ENCODE data around the gene TBC1D22A. TPM values are rescaled to one million over a fixed set of nuclear protein-coding genes. Genes with fewer than 3 reads are reported as not detected.

Gene TBC1D22A
- total RNA-seq, 4 donors from 2014 or later: 18.8 to 25.2 (median 23.1) TPM

- no peak overlapping the region for H3K4me3 ChIP-seq
- no peak overlapping the region for H3K27ac ChIP-seq
- H3K27me3 ChIP-seq: no peaks in the 10 kb centered on the region
- in situ Hi-C loops (cut with MboI; ENCODE audit: low sequenced_read_pairs in 4 of 4) (no loop called here), intact Hi-C loops (cut with DNase I; ENCODE audit: low total_unique reads) (no loop called here)
- H3K9me3 ChIP-seq: peaks cover 0 to 2% (median 0%) of the 10 kb centered on the region in 3 donors
- TF ChIP-seq POLR2A (IDR thresholded peaks at IDR 0.05): no peak
- TF ChIP-seq CTCF (IDR thresholded peaks at IDR 0.05 in 4 of 5, conservative IDR thresholded peaks at IDR 0.05 in 1 of 5): no peak
- H3K36me3 ChIP-seq: no peaks in the 10 kb centered on the region
- DNase-seq: no peak
- no peak for ATAC-seq
- no peaks in the 10 kb centered on the region for H3K4me1 ChIP-seq
Observed at GRCh38 chr22:47089796-47090460, 327.5 kb downstream of the TBC1D22A start.

GRCh38 chr22:47090591-47091245 is 328.3 kb downstream of the TBC1D22A start:
- Histone ChIP-seq H3K36me3 (no peaks in the 10 kb centered on the region), H3K9me3 (peaks cover 0 to 2% (median 0%) of the 10 kb centered on the region in 3 donors), H3K27ac (no peak overlapping the region), H3K4me3 (no peak overlapping the region), H3K27me3 (no peaks in the 10 kb centered on the region), H3K4me1 (no peaks in the 10 kb centered on the region)
- intact Hi-C loops (cut with DNase I; ENCODE audit: low total_unique reads): no loop called here
- DNase-seq (no peak), ATAC-seq (no peak)
- no peak for TF ChIP-seq CTCF (IDR thresholded peaks at IDR 0.05 in 4 of 5, conservative IDR thresholded peaks at IDR 0.05 in 1 of 5)
- in situ Hi-C loops (cut with MboI; ENCODE audit: low sequenced_read_pairs in 4 of 4): no loop called here

GRCh38 chr22:47091246-47091651 is 328.8 kb downstream of the TBC1D22A start:
- Histone ChIP-seq H3K27ac (no peak overlapping the region), H3K4me3 (no peak overlapping the region), H3K36me3 (no peaks in the 10 kb centered on the region), H3K9me3 (peaks cover 0 to 2% (median 0%) of the 10 kb centered on the region in 3 donors), H3K27me3 (no peaks in the 10 kb centered on the region), H3K4me1 (no peaks in the 10 kb centered on the region)
- in situ Hi-C loops (cut with MboI; ENCODE audit: low sequenced_read_pairs in 4 of 4) (no loop called here), intact Hi-C loops (cut with DNase I; ENCODE audit: low total_unique reads) (no loop called here)
- ATAC-seq: no peak
- TF ChIP-seq CTCF (IDR thresholded peaks at IDR 0.05 in 4 of 5, conservative IDR thresholded peaks at IDR 0.05 in 1 of 5): no peak
- TF ChIP-seq POLR2A (IDR thresholded peaks at IDR 0.05): no peak
- DNase-seq: no peak

GRCh38 chr22:47091921-47092700 is 329.7 kb downstream of the TBC1D22A start:
- intact Hi-C loops (cut with DNase I; ENCODE audit: low total_unique reads) (no loop called here), in situ Hi-C loops (cut with MboI; ENCODE audit: low sequenced_read_pairs in 4 of 4) (no loop called here)
- no peak for DNase-seq
- Histone ChIP-seq H3K9me3 (peaks cover 0 to 2% (median 0%) of the 10 kb centered on the region in 3 donors), H3K27me3 (no peaks in the 10 kb centered on the region), H3K36me3 (no peaks in the 10 kb centered on the region), H3K4me3 (no peak overlapping the region), H3K4me1 (no peaks in the 10 kb centered on the region), H3K27ac (no peak overlapping the region)
- TF ChIP-seq CTCF (IDR thresholded peaks at IDR 0.05 in 4 of 5, conservative IDR thresholded peaks at IDR 0.05 in 1 of 5): no peak
- no peak for TF ChIP-seq POLR2A (IDR thresholded peaks at IDR 0.05)
- no peak for ATAC-seq

All from gastrocnemius medialis (tissue), 4 donors.